ENCODE measurements around the gene SYT2. TPM values are rescaled to one million over a fixed set of nuclear protein-coding genes. Genes with fewer than 3 reads are reported as not detected.

The SYT2 gene
- total RNA-seq, 4 donors from 2014 or later: under 0.01 TPM; not detected in 3

- Histone ChIP-seq H3K4me1 (peaks cover 0 to 68% (median 41%) of the 10 kb centered on the region in 4 donors), H3K27me3 (no peaks in the 10 kb centered on the region), H3K9me3 (no peaks in the 10 kb centered on the region), H3K4me3 (no peak overlapping the region), H3K36me3 (peaks cover 0 to 54% (median 0%) of the 10 kb centered on the region in 3 donors), H3K27ac (peak overlapping the region in 3 of 4 donors; percentile 30 to 80 (median 70))
- WGBS, 2 donors: 23 to 25% methylated on average over 2 of the region's 2 CpGs
- DNase-seq (ENCODE audit: low spot score in 2 of 2): no peak
- TF ChIP-seq CTCF (IDR thresholded peaks at IDR 0.05) (no peak), POLR2A (IDR thresholded peaks at IDR 0.05) (no peak), EP300 (IDR thresholded peaks at IDR 0.05) (no peak)
These were observed 130.4 kb downstream of the SYT2 start for GRCh38 chr1:202579806-202580205.

GRCh38 chr1:202578565-202578964, 131.7 kb downstream of the SYT2 start:
- H3K36me3 ChIP-seq: peaks cover 0 to 52% (median 0%) of the 10 kb centered on the region in 3 donors
- peak overlapping the region in 3 of 4 donors; percentile 54 to 80 (median 70) for H3K27ac ChIP-seq
- peaks cover 0 to 67% (median 41%) of the 10 kb centered on the region in 4 donors for H3K4me1 ChIP-seq
- H3K9me3 ChIP-seq: no peaks in the 10 kb centered on the region
- no peak overlapping the region for H3K4me3 ChIP-seq
- DNase-seq (ENCODE audit: low spot score in 2 of 2): no peak
- no peak for TF ChIP-seq CTCF (IDR thresholded peaks at IDR 0.05)
- TF ChIP-seq EP300 (IDR thresholded peaks at IDR 0.05): no peak
- no peak for TF ChIP-seq POLR2A (IDR thresholded peaks at IDR 0.05)
- no peaks in the 10 kb centered on the region for H3K27me3 ChIP-seq
- WGBS, 2 donors: 50 to 52% methylated on average over 6 of the region's 6 CpGs

GRCh38 chr1:202578001-202578504, 132.2 kb downstream of the SYT2 start:
- Histone ChIP-seq H3K4me3 (no peak overlapping the region), H3K27me3 (no peaks in the 10 kb centered on the region), H3K4me1 (peaks cover 0 to 67% (median 41%) of the 10 kb centered on the region in 4 donors), H3K27ac (peak overlapping the region in 3 of 4 donors; percentile 54 to 80 (median 70)), H3K36me3 (peaks cover 0 to 52% (median 0%) of the 10 kb centered on the region in 3 donors), H3K9me3 (no peaks in the 10 kb centered on the region)
- no peak for TF ChIP-seq POLR2A (IDR thresholded peaks at IDR 0.05)
- no peak for TF ChIP-seq CTCF (IDR thresholded peaks at IDR 0.05)
- TF ChIP-seq EP300 (IDR thresholded peaks at IDR 0.05): no peak
- 43 to 46% methylated on average over 4 of the region's 4 CpGs for WGBS, 2 donors
- no peak for DNase-seq (ENCODE audit: low spot score in 2 of 2)

GRCh38 chr1:202577381-202577780, 132.9 kb downstream of the SYT2 start:
- TF ChIP-seq POLR2A (IDR thresholded peaks at IDR 0.05) (no peak), CTCF (IDR thresholded peaks at IDR 0.05) (no peak), EP300 (IDR thresholded peaks at IDR 0.05) (no peak)

GRCh38 chr1:202576816-202577215, 133.4 kb downstream of the SYT2 start:
- peaks cover 0 to 47% (median 0%) of the 10 kb centered on the region in 3 donors for H3K36me3 ChIP-seq

More at GRCh38 chr1:202577381-202577780, 132.9 kb downstream of the SYT2 start:
- Histone ChIP-seq H3K4me3 (no peak overlapping the region), H3K4me1 (peaks cover 0 to 67% (median 41%) of the 10 kb centered on the region in 4 donors), H3K9me3 (no peaks in the 10 kb centered on the region), H3K27ac (peak overlapping the region in 3 of 4 donors; percentile 54 to 80 (median 70)), H3K27me3 (no peaks in the 10 kb centered on the region), H3K36me3 (peaks cover 0 to 50% (median 0%) of the 10 kb centered on the region in 3 donors)
- WGBS, 2 donors: 15 to 16% methylated on average over 2 of the region's 2 CpGs
- DNase-seq (ENCODE audit: low spot score in 2 of 2): no peak

More at GRCh38 chr1:202576816-202577215, 133.4 kb downstream of the SYT2 start:
- Histone ChIP-seq H3K4me1 (peaks cover 0 to 73% (median 41%) of the 10 kb centered on the region in 4 donors), H3K9me3 (no peaks in the 10 kb centered on the region), H3K27ac (peak overlapping the region in 3 of 4 donors; percentile 54 to 80 (median 70)), H3K4me3 (no peak overlapping the region), H3K27me3 (no peaks in the 10 kb centered on the region)
- 38 to 41% methylated on average over 1 of the region's 1 CpG for WGBS, 2 donors
- TF ChIP-seq EP300 (IDR thresholded peaks at IDR 0.05): peak in 1 of 2 donors; percentile 47
- TF ChIP-seq CTCF (IDR thresholded peaks at IDR 0.05): no peak
- DNase-seq (ENCODE audit: low spot score in 2 of 2): no peak
